H1 (cell line): Measurements from ENCODE around the gene ZPBP. TPM values are rescaled to one million over a fixed set of nuclear protein-coding genes. Genes with fewer than 3 reads are reported as not detected.
"Not testable (repeated sequence)": the region's sequence is repeated elsewhere in the genome, so short reads cannot be mapped to it uniquely, and the experiment has no call there.

Source experiments
- CTCF ChIA-PET: fragments of 300-600 bp; sonication (Branson Sonifier 250); formaldehyde crosslinking; loops from one replicate; lab custom pipeline; 2021; ENCODE audit not compliant: partially characterized antibody; lab: Charles Lee
- POLR2A ChIA-PET: fragments of 300-600 bp; sonication (Branson Sonifier 250); formaldehyde crosslinking; loops from one replicate; lab custom pipeline; 2021; ENCODE audit warnings: inconsistent platforms; ENCODE audit not compliant: partially characterized antibody; lab: Charles Lee
- DNase-seq, 2 experiments: peaks; one replicate each; pipeline versions ENCODE4 v3.0.0 to v3.0.0-alpha.2; 2010 to 2022; ENCODE audit warnings: low spot score in 2 of 2, low read depth in 1 of 2, mixed read lengths in 1 of 2
- FAIRE-seq: peaks from 2 replicates; lab custom pipeline; 2011; peaks lifted over from hg19 to GRCh38; lab: Jason Lieb, UNC
- H2AFZ ChIP-seq: 2 replicates; pipeline ENCODE4 v1.8.1; 2012; ENCODE audit warnings: low read length, inconsistent platforms
- H2AK5ac ChIP-seq: 2 replicates; pipeline ENCODE4 v1.6.1; 2013; ENCODE audit warnings: low read depth, low read length
- H2BK120ac ChIP-seq: replicated peaks from 2 replicates; pipeline ENCODE3; 2013; ENCODE audit warnings: low read depth, low read length, inconsistent platforms
- H2BK12ac ChIP-seq: 2 replicates; pipeline ENCODE4 v1.6.1; 2013; ENCODE audit warnings: low read depth, low read length
- H2BK15ac ChIP-seq: 2 replicates; pipeline ENCODE4 v1.6.1; 2013; ENCODE audit warnings: low read length
- H2BK20ac ChIP-seq: 2 replicates; pipeline ENCODE4 v1.6.1; 2013; ENCODE audit warnings: low read length
- H2BK5ac ChIP-seq: 2 replicates; pipeline ENCODE4 v1.6.1; 2013; ENCODE audit warnings: low read depth, low read length
- H3K14ac ChIP-seq: 2 replicates; pipeline ENCODE4 v1.6.1; 2013; ENCODE audit warnings: inconsistent platforms; ENCODE audit not compliant: insufficient read length
- H3K18ac ChIP-seq: 2 replicates; pipeline ENCODE4 v1.6.1; 2013; ENCODE audit warnings: low read length; ENCODE audit errors: extremely low read depth
- H3K23ac ChIP-seq: 2 replicates; pipeline ENCODE4 v1.6.1; 2013; ENCODE audit warnings: inconsistent platforms; ENCODE audit not compliant: insufficient read length
- H3K23me2 ChIP-seq: 2 replicates; pipeline ENCODE4 v1.6.1; 2013; ENCODE audit warnings: low read depth, low read length
- H3K27ac ChIP-seq: 2 replicates; pipeline ENCODE4 v1.6.1; 2011; ENCODE audit warnings: low read depth, low read length, inconsistent platforms
- H3K27me3 ChIP-seq, 4 experiments: replicated peaks in 1 of 4; 1 replicate in 1 of 4; 2 replicates in 3 of 4; pipeline versions ENCODE4 v1.6.1 to v1.8.1; 2011 to 2013; ENCODE audit warnings: low read length in 3 of 4, mild to moderate bottlenecking in 3 of 4, inconsistent platforms in 2 of 4, mixed read lengths in 2 of 4, moderate library complexity in 1 of 4; ENCODE audit not compliant: control insufficient read depth in 3 of 4, insufficient read depth in 3 of 4; ENCODE audit errors: extremely low read depth in 1 of 4
- H3K36me3 ChIP-seq, 4 experiments: 2 replicates each; pipeline versions ENCODE4 v1.6.1 to v1.8.1; 2011 to 2013; ENCODE audit warnings: mild to moderate bottlenecking in 4 of 4, low read length in 3 of 4, moderate library complexity in 2 of 4, control low read depth in 1 of 4, inconsistent platforms in 1 of 4; ENCODE audit not compliant: insufficient read depth in 4 of 4, control insufficient read depth in 2 of 4
- H3K4ac ChIP-seq: replicated peaks from 2 replicates; pipeline ENCODE3; 2013; ENCODE audit warnings: low read length, low read depth, mixed read lengths, inconsistent platforms; ENCODE audit not compliant: insufficient read length
- H3K4me1 ChIP-seq, 4 experiments: replicated peaks in 1 of 4; 1 replicate in 1 of 4; 2 replicates in 3 of 4; pipeline versions ENCODE4 v1.6.1 to v1.8.1; 2011 to 2013; ENCODE audit warnings: low read length in 3 of 4, inconsistent platforms in 2 of 4, mixed read lengths in 1 of 4; ENCODE audit not compliant: insufficient read depth in 4 of 4, control insufficient read depth in 3 of 4
- H3K4me2 ChIP-seq, 2 experiments: 2 replicates each; pipeline versions ENCODE4 v1.6.1 to v1.8.1; 2011 to 2013; ENCODE audit warnings: low read depth in 2 of 2, low read length in 2 of 2, control low read depth in 1 of 2, inconsistent platforms in 1 of 2, mild to moderate bottlenecking in 1 of 2; ENCODE audit not compliant: insufficient read depth in 1 of 2
- H3K4me3 ChIP-seq, 4 experiments: fragments of 200-600, 300-600 bp in 1 of 4; sonication (generic), shearing (Covaris generic), sonication (Bioruptor Twin) in 1 of 4; 2 replicates each; pipeline versions ENCODE4 v1.5.1 to v1.8.1; 2011 to 2016; ENCODE audit warnings: low read length in 4 of 4, low read depth in 3 of 4, control low read depth in 2 of 4, inconsistent platforms in 2 of 4, mild to moderate bottlenecking in 2 of 4, mixed read lengths in 1 of 4, moderate library complexity in 1 of 4; ENCODE audit not compliant: insufficient read depth in 2 of 4; ENCODE audit errors: extremely low read depth in 1 of 4
- H3K56ac ChIP-seq: replicated peaks from 2 replicates; pipeline ENCODE3; 2013; ENCODE audit warnings: low read depth, mild to moderate bottlenecking, mixed read lengths, low read length, inconsistent platforms; ENCODE audit not compliant: insufficient read length
- H3K79me1 ChIP-seq: 2 replicates; pipeline ENCODE4 v1.6.1; 2013; ENCODE audit warnings: low read depth, low read length, control low read depth
- H3K79me2 ChIP-seq, 2 experiments: 2 replicates each; pipeline versions ENCODE4 v1.6.1 to v1.8.1; 2012 to 2013; ENCODE audit warnings: low read length in 2 of 2, mild to moderate bottlenecking in 2 of 2, inconsistent platforms in 1 of 2; ENCODE audit not compliant: insufficient read depth in 2 of 2, control insufficient read depth in 1 of 2
- H3K9ac ChIP-seq, 4 experiments: replicated peaks in 1 of 4; 1 replicate in 1 of 4; 2 replicates in 3 of 4; pipeline versions ENCODE4 v1.6.1 to v1.8.1; 2011 to 2013; ENCODE audit warnings: low read depth in 3 of 4, low read length in 3 of 4, control low read depth in 2 of 4, mild to moderate bottlenecking in 2 of 4, moderate library complexity in 2 of 4, inconsistent platforms in 1 of 4; ENCODE audit errors: extremely low read depth in 1 of 4
- H3K9me3 ChIP-seq, 2 experiments: 2 replicates each; pipeline versions ENCODE4 v1.6.1 to v1.8.1; 2012 to 2013; ENCODE audit warnings: mild to moderate bottlenecking in 2 of 2, moderate library complexity in 2 of 2, control low read depth in 1 of 2, inconsistent platforms in 1 of 2, low read depth in 1 of 2, low read length in 1 of 2, mixed read lengths in 1 of 2; ENCODE audit not compliant: insufficient read depth in 2 of 2
- H4K20me1 ChIP-seq, 2 experiments: replicated peaks in 1 of 2; 2 replicates each; pipeline versions ENCODE3 to v1.8.1; 2011 to 2013; ENCODE audit warnings: inconsistent platforms in 2 of 2, low read length in 2 of 2, mild to moderate bottlenecking in 1 of 2; ENCODE audit not compliant: insufficient read depth in 2 of 2, control insufficient read depth in 1 of 2
- H4K5ac ChIP-seq: 2 replicates; pipeline ENCODE4 v1.6.1; 2013; ENCODE audit warnings: low read length, low read depth, mixed read lengths, inconsistent platforms; ENCODE audit not compliant: insufficient read length
- H4K8ac ChIP-seq: 2 replicates; pipeline ENCODE4 v1.8.0; 2013; ENCODE audit warnings: mild to moderate bottlenecking, moderate library complexity, low read length, inconsistent platforms; ENCODE audit not compliant: insufficient read depth; ENCODE audit errors: extremely low read depth
- H4K91ac ChIP-seq: replicated peaks from 2 replicates; pipeline ENCODE3; 2013; ENCODE audit warnings: low read length, mixed read lengths, inconsistent platforms; ENCODE audit not compliant: insufficient read length
- KDM1A ChIP-seq: fragments of 200-600, 300-600 bp; sonication (generic); IDR thresholded peaks from 2 replicates; pipeline ENCODE4 v1.7.1; 2016; ENCODE audit warnings: mild to moderate bottlenecking, low read length, borderline replicate concordance
- KDM4A ChIP-seq: IDR thresholded peaks from one replicate; pipeline ENCODE4 v1.7.1; 2012; ENCODE audit warnings: low read depth, mild to moderate bottlenecking, moderate library complexity, low read length, inconsistent platforms; ENCODE audit not compliant: severe bottlenecking
- SIN3A ChIP-seq, 2 experiments: IDR thresholded peaks in 1 of 2; conservative IDR thresholded peaks in 1 of 2; 2 replicates each; pipeline ENCODE4 v1.6.1; 2011 to 2012; ENCODE audit warnings: low read length in 2 of 2, improper control_type of control experiment in 1 of 2, low read depth in 1 of 2, mild to moderate bottlenecking in 1 of 2
- TAF1 ChIP-seq: IDR thresholded peaks from 2 replicates; pipeline ENCODE4 v1.6.1; 2011; ENCODE audit warnings: mild to moderate bottlenecking, low read depth, low read length
- TBP ChIP-seq: IDR thresholded peaks from 2 replicates; pipeline ENCODE4 v1.6.1; 2011; ENCODE audit warnings: low read depth, low read length, improper control_type of control experiment
- USF2 ChIP-seq: IDR thresholded peaks from 2 replicates; pipeline ENCODE4 v1.6.1; 2011; ENCODE audit warnings: low read length, improper control_type of control experiment
- WGBS, 2 experiments: shearing (Covaris generic) in 1 of 2; methylation state at CpG; one replicate each; pipeline versions ENCODE4 v1.1.6 to v1.1.7; 2013 to 2015; ENCODE audit warnings: low lambda C conversion rate in 2 of 2, mixed read lengths in 2 of 2, inconsistent platforms in 1 of 2, low coverage in 1 of 2, missing lambda C conversion rate in 1 of 2; ENCODE audit not compliant: insufficient replicate concordance in 2 of 2, insufficient coverage in 1 of 2, insufficient read length in 1 of 2; ENCODE audit errors: extremely low coverage in 1 of 2, missing lambda C conversion rate in 1 of 2; 5-methylcytosine and 5-hydroxymethylcytosine counted together
- polyA plus RNA-seq, 7 experiments: library from polyadenylated mRNA; depleted of rRNA in 3 of 7; stranded (reverse) in 5 of 7; unstranded in 2 of 7; fragments of >200 nt in 5 of 7; fragments of 200-250 nt in 2 of 7; gene quantifications; 1 replicate in 5 of 7; 2 replicates in 1 of 7; 4 replicates in 1 of 7; pipeline versions ENCODE4 v1.2.1 to v1.2.3, GENCODE V29; 2011 to 2013; ENCODE audit warnings: missing spikeins in 2 of 7, mixed read lengths in 2 of 7
- total RNA-seq: library from RNA; stranded (reverse); fragmentation: NEBNext Ultra II Directional; extraction: Animal tissue kit (Norgen Biotek cat#: 25700); gene quantifications from 2 replicates; pipeline ENCODE4 v1.2.1, GENCODE V29; 2021

Gene ZPBP
- total and polyA plus RNA-seq, 2 of the 8 experiments (the other 6 are each of a cell fraction or from before 2014, with no cell fraction given), result not detected

GRCh38 chr7:50047716-50048115 lies 45.3 kb downstream of the ZPBP start (continued):
- TF ChIP-seq TAF1, result no peak
- no peak for TF ChIP-seq KDM1A
- TF ChIP-seq SIN3A (conservative IDR thresholded peaks at IDR 0.05 in 1 of 2, IDR thresholded peaks at IDR 0.05 in 1 of 2; ENCODE audit: low read depth in 1 of 2, low read length in 2 of 2), result no peak
- no peak for TF ChIP-seq TBP
- no peak for TF ChIP-seq USF2
- no peak for TF ChIP-seq KDM4A
- TF ChIP-seq, all 59 proteins: peak for 0

GRCh38 chr7:50041165-50041564 lies 51.9 kb downstream of the ZPBP start:
- H3K27me3 ChIP-seq, H3K56ac ChIP-seq, H4K5ac ChIP-seq, H3K18ac ChIP-seq, H3K36me3 ChIP-seq, H3K14ac ChIP-seq, H3K4me1 ChIP-seq, H3K4me2 ChIP-seq, H4K91ac ChIP-seq, DNase-seq, H2BK20ac ChIP-seq, H4K8ac ChIP-seq, H3K4me3 ChIP-seq, H3K79me2 ChIP-seq, CTCF ChIA-PET, H2BK5ac ChIP-seq, H3K4ac ChIP-seq, FAIRE-seq, H3K9me3 ChIP-seq, H4K20me1 ChIP-seq, H3K27ac ChIP-seq, H2AK5ac ChIP-seq, H3K23me2 ChIP-seq, H2BK120ac ChIP-seq, H2BK12ac ChIP-seq, H3K79me1 ChIP-seq, H2BK15ac ChIP-seq, H2AFZ ChIP-seq, POLR2A ChIA-PET, H3K9ac ChIP-seq, H3K23ac ChIP-seq: not testable (repeated sequence)
- 84% methylated on average over 6 of the region's 6 CpGs; no CpG with 5 or more reads in 1 of the 2 experiments for WGBS, 2 experiments
